PC-9 (cell line): ENCODE results near the gene ANGPTL2.

Source experiments
- EZH2 ChIP-seq: fragments of 200-600 bp; sonication (generic); IDR thresholded peaks from 2 replicates; pipeline ENCODE4 v1.8.0; 2017; ENCODE audit warnings: antibody characterized with exemption, low read depth
- TF ChIP-seq, protein P1 (sequence below): fragments of 200-600 bp; sonication (generic); conservative IDR thresholded peaks from 2 replicates; pipeline ENCODE4 v1.6.1; 2017; ENCODE audit warnings: mixed run types, antibody characterized with exemption, mild to moderate bottlenecking, moderate library complexity

DNA sequence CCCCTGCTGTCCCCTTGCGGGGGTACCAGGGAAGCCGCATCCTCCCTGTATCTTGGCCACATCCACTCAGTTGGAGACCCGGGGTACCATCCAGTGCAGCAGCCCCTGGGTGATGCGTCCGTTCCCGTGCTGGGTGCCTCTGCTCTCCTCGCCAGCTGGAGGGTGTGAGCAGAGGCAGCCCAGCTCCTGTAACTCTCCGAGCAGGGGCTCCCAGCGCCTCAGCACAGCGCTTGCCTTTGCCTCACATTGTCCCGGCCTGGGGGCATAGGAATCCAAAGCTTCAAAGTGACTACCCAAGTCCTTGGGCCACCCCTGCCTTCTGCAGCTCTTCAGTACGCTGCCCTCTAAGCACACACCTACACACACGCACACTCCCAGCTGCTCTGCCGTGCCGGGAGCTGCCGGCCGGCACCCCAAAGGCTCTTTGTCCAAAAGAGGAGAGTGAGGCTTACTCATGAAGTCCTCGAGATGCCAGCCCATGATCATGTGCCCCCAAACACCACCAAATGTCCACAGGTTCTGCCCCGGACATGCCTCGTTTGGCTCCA is 733 bp downstream of the ANGPTL2 start:
- TF ChIP-seq, protein P1, sequence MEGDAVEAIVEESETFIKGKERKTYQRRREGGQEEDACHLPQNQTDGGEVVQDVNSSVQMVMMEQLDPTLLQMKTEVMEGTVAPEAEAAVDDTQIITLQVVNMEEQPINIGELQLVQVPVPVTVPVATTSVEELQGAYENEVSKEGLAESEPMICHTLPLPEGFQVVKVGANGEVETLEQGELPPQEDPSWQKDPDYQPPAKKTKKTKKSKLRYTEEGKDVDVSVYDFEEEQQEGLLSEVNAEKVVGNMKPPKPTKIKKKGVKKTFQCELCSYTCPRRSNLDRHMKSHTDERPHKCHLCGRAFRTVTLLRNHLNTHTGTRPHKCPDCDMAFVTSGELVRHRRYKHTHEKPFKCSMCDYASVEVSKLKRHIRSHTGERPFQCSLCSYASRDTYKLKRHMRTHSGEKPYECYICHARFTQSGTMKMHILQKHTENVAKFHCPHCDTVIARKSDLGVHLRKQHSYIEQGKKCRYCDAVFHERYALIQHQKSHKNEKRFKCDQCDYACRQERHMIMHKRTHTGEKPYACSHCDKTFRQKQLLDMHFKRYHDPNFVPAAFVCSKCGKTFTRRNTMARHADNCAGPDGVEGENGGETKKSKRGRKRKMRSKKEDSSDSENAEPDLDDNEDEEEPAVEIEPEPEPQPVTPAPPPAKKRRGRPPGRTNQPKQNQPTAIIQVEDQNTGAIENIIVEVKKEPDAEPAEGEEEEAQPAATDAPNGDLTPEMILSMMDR, result no peak
- no peak for TF ChIP-seq EZH2
